Upper lobe of left lung (tissue), 6 donors: Measurements from ENCODE around the gene FRAS1. TPM values are rescaled to one million over a fixed set of nuclear protein-coding genes. Genes with fewer than 3 reads are reported as not detected.

Source experiments
- ATAC-seq, 2 donors: fragments of 200-7000 bp; cut with Tn5 transposase; one replicate each; pipeline ENCODE4 v1.9.1; 2022; ENCODE audit warnings: mild to moderate bottlenecking in 2 of 2, moderate library complexity in 2 of 2; ENCODE audit not compliant: low FRiP score in 2 of 2
- DNase-seq, 2 donors: peaks; one replicate each; pipeline ENCODE4 v3.0.0-alpha.2; 2019 to 2020
- H3K27ac ChIP-seq, 4 donors: fragments of 200-600 bp; sonication (generic); one replicate each; pipeline ENCODE4 v1.5.1; 2016 to 2019
- H3K27me3 ChIP-seq, 4 donors: fragments of 200-600 bp; sonication (generic); one replicate each; pipeline ENCODE4 v1.5.1; 2017 to 2019
- H3K36me3 ChIP-seq, 4 donors: fragments of 200-600 bp; sonication (generic); one replicate each; pipeline ENCODE4 v1.5.1; 2016 to 2019
- H3K4me1 ChIP-seq, 4 donors: fragments of 200-600 bp; sonication (generic); one replicate each; pipeline ENCODE4 v1.5.1; 2018 to 2019
- H3K4me3 ChIP-seq, 4 donors: fragments of 200-600 bp; sonication (generic); one replicate each; pipeline ENCODE4 v1.5.1; 2017 to 2019; ENCODE audit warnings: mild to moderate bottlenecking in 2 of 4, moderate library complexity in 1 of 4
- H3K9me3 ChIP-seq, 4 donors: fragments of 200-600 bp; sonication (generic); one replicate each; pipeline ENCODE4 v1.5.1; 2018 to 2019
- CTCF ChIP-seq, 6 experiments: fragments of 450-650 bp in 4 of 6; fragments of 200-600 bp in 2 of 6; sonication (generic) in 2 of 6; IDR thresholded peaks; one replicate each; pipeline ENCODE4 v1.5.1; 2016 to 2019; ENCODE audit warnings: antibody characterized with exemption in 6 of 6
- EP300 ChIP-seq, 4 donors: sonication (generic); formaldehyde crosslinking; IDR thresholded peaks; one replicate each; pipeline ENCODE4 v1.5.1; 2017; ENCODE audit warnings: antibody characterized with exemption in 4 of 4, control low read depth in 2 of 4
- POLR2A ChIP-seq, 4 donors: fragments of 450-650 bp; IDR thresholded peaks; one replicate each; pipeline ENCODE4 v1.5.1; 2016 to 2017; ENCODE audit warnings: antibody characterized with exemption in 4 of 4, mild to moderate bottlenecking in 2 of 4
- POLR2AphosphoS5 ChIP-seq, 2 donors: sonication (generic); formaldehyde crosslinking; IDR thresholded peaks; one replicate each; pipeline ENCODE4 v1.5.1; 2017; ENCODE audit warnings: antibody characterized with exemption in 2 of 2
- WGBS, 2 donors: methylation state at CpG; one replicate each; pipeline ENCODE4 v1.1.5; 2017 to 2018; 5-methylcytosine and 5-hydroxymethylcytosine counted together
- total RNA-seq, 6 donors: library from RNA; depleted of rRNA in 4 of 6; stranded (reverse); fragments of >200 nt in 4 of 6; gene quantifications; one replicate each; pipeline versions ENCODE4 v1.1.0 to v1.2.1, GENCODE V29; 2016 to 2021
- donor health status: DM: no; HTN: no; CAD: no; lungs with moderate emphysema.
- donor health status: DM: no; HTN: yes; CAD: no; lungs with severe emphysema.

Gene FRAS1
- total RNA-seq, 6 donors from 2014 or later = 3.9 to 11.2 (median 6.7) TPM

GRCh38 chr4:78293348-78293747, 236.2 kb downstream of the FRAS1 start:
- WGBS, 2 donors = 54 to 57% methylated on average over 1 of the region's 1 CpG
- no peak overlapping the region for H3K4me3 ChIP-seq
- no peak for DNase-seq
- TF ChIP-seq EP300 (IDR thresholded peaks at IDR 0.05) (no peak), POLR2A (IDR thresholded peaks at IDR 0.05) (no peak), CTCF (IDR thresholded peaks at IDR 0.05) (no peak), POLR2AphosphoS5 (IDR thresholded peaks at IDR 0.05) (no peak)
- no peaks in the 10 kb centered on the region for H3K27me3 ChIP-seq
- peaks cover 0 to 4% (median 0%) of the 10 kb centered on the region in 4 donors for H3K4me1 ChIP-seq
- no peaks in the 10 kb centered on the region for H3K9me3 ChIP-seq
- H3K27ac ChIP-seq = no peak overlapping the region
- no peaks in the 10 kb centered on the region for H3K36me3 ChIP-seq
- no peak for ATAC-seq

DNA sequence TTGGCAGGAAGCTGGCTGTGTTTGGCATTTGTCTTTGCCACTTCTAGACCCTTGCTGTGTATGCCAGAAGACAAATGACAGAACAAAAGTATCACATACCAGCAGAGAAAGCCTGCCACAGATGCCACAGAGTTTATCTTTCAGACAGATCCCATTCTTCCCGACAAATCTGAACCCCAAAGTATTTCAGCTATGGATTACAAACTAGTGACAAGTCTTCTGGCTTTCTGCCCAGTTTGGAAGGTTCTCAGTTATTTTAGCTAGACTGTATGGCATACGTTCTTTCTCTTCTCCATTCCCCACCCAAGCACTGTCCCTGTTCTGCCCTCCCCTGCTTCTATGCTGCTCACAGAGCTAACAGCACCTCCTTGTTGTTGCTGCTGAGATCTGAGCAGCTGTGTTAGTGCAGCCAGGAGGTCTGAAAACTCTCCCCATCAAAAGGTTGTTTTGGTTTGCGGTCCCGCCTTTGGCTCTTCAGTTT, 236.7 kb downstream of the FRAS1 start:
- Histone ChIP-seq H3K27me3 (no peaks in the 10 kb centered on the region), H3K9me3 (no peaks in the 10 kb centered on the region), H3K4me3 (no peak overlapping the region), H3K27ac (no peak overlapping the region), H3K4me1 (peaks cover 0 to 5% (median 3%) of the 10 kb centered on the region in 4 donors), H3K36me3 (no peaks in the 10 kb centered on the region)
- DNase-seq (no peak), ATAC-seq (no peak)
- WGBS, 2 donors = 48 to 53% methylated on average over 4 of the region's 4 CpGs
- TF ChIP-seq EP300 (IDR thresholded peaks at IDR 0.05) = no peak
- TF ChIP-seq POLR2A (IDR thresholded peaks at IDR 0.05) = no peak
- no peak for TF ChIP-seq CTCF (IDR thresholded peaks at IDR 0.05)
- no peak for TF ChIP-seq POLR2AphosphoS5 (IDR thresholded peaks at IDR 0.05)

GRCh38 chr4:78296261-78296660, 239.1 kb downstream of the FRAS1 start:
- Histone ChIP-seq H3K36me3 (no peaks in the 10 kb centered on the region), H3K27ac (no peak overlapping the region), H3K4me3 (no peak overlapping the region), H3K4me1 (peaks cover 0 to 14% (median 7%) of the 10 kb centered on the region in 4 donors), H3K27me3 (no peaks in the 10 kb centered on the region), H3K9me3 (no peaks in the 10 kb centered on the region)
- 87 to 91% methylated on average over 3 of the region's 3 CpGs for WGBS, 2 donors
- DNase-seq = no peak
- no peak for ATAC-seq
- TF ChIP-seq POLR2AphosphoS5 (IDR thresholded peaks at IDR 0.05) (no peak), EP300 (IDR thresholded peaks at IDR 0.05) (no peak), CTCF (IDR thresholded peaks at IDR 0.05) (no peak), POLR2A (IDR thresholded peaks at IDR 0.05) (no peak)

GRCh38 chr4:78297116-78297800, 240.1 kb downstream of the FRAS1 start:
- Histone ChIP-seq H3K4me1 (peaks cover 0 to 14% (median 7%) of the 10 kb centered on the region in 4 donors), H3K36me3 (no peaks in the 10 kb centered on the region), H3K27me3 (no peaks in the 10 kb centered on the region), H3K4me3 (no peak overlapping the region), H3K27ac (peak overlapping the region in 1 of 4 donors; percentile 55), H3K9me3 (no peaks in the 10 kb centered on the region)
- ATAC-seq (peak in 1 of 2 donors; percentile 16), DNase-seq (no peak)
- no peak for TF ChIP-seq EP300 (IDR thresholded peaks at IDR 0.05)
- no peak for TF ChIP-seq POLR2AphosphoS5 (IDR thresholded peaks at IDR 0.05)
- TF ChIP-seq POLR2A (IDR thresholded peaks at IDR 0.05) = no peak
- TF ChIP-seq CTCF (IDR thresholded peaks at IDR 0.05) = no peak
- WGBS, 2 donors = 23 to 34% methylated on average over 3 of the region's 3 CpGs

- Histone ChIP-seq H3K36me3 (no peaks in the 10 kb centered on the region), H3K4me3 (no peak overlapping the region), H3K27me3 (no peaks in the 10 kb centered on the region), H3K4me1 (peaks cover 0 to 14% (median 7%) of the 10 kb centered on the region in 4 donors), H3K9me3 (no peaks in the 10 kb centered on the region), H3K27ac (no peak overlapping the region)
- TF ChIP-seq POLR2AphosphoS5 (IDR thresholded peaks at IDR 0.05) (no peak), EP300 (IDR thresholded peaks at IDR 0.05) (no peak), CTCF (IDR thresholded peaks at IDR 0.05) (no peak), POLR2A (IDR thresholded peaks at IDR 0.05) (no peak)
- ATAC-seq (peak in 1 of 2 donors; percentile 45), DNase-seq (no peak)
Measured at GRCh38 chr4:78298618-78299017, 241.5 kb downstream of the FRAS1 start.
